HG02759 (cell line): ENCODE results near the gene NEURL1B.
"Not testable (repeated sequence)": the region's sequence is repeated elsewhere in the genome, so short reads cannot be mapped to it uniquely, and the experiment has no call there.

Source experiments
- ATAC-seq: cut with Tn5 transposase; IDR thresholded peaks from one replicate; pipeline ENCODE4 v1.9.1; 2021; ENCODE audit warnings: mild to moderate bottlenecking, moderate library complexity; ENCODE audit not compliant: unreplicated experiment

Gene NEURL1B

DNA sequence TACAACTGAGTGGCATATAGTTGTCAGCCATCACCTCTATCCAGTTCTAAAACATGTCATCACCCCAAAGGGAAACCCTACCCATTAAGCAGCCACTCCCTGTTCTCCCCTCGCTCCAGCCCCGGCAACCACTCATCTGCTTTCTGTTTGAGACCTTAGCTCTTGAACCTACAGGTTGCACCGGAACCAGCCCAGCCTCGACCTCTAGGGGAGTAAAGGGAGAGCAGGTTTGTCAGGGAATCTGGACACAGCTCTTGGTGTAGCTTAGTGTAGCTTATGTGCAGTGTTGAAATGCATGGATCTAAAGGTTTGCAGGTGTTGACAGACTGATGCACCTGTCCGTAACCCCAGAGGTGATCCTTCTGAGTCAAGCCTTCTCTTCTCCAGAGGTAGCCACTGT is 30.0 kb downstream of the NEURL1B start:
- no peak for ATAC-seq

DNA sequence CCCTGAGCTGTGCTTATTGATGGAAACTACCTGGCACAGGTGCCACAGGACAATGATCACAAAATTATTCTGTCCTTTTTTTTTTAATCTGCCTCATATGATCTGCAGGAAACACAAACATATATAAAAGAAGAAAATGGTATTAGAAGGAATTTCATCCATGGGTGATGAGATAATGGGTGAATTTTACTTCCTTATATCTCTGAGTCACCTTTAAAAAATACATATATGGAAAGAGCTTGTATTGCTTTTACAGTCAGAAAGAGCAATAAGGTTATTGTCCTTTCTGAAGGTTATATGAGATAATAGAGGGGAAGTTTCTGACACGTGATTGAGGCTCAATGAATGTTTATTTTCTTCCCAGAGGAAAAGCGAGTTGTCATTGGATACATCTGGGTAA is 31.6 kb downstream of the NEURL1B start:
- no peak for ATAC-seq

DNA sequence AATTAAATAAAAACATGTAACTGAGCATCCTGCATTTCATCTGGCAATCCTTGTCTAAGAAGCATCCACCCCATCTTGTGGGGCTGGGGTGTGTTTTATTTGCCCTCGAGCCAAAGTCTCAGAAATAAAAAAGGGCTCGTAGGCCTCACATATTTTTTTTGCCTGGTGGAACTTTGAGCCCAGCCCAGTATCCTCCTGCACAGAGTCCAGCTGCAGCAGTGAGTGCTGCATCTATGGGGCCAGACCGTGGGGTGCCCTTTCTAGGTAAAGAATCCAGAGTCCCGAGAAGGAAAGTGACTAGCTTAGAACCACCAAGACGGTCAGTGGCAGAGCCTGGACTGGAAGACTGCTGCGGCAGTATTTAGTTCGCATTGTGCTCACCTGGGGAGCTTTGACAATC is 33.1 kb downstream of the NEURL1B start:
- no peak for ATAC-seq

DNA sequence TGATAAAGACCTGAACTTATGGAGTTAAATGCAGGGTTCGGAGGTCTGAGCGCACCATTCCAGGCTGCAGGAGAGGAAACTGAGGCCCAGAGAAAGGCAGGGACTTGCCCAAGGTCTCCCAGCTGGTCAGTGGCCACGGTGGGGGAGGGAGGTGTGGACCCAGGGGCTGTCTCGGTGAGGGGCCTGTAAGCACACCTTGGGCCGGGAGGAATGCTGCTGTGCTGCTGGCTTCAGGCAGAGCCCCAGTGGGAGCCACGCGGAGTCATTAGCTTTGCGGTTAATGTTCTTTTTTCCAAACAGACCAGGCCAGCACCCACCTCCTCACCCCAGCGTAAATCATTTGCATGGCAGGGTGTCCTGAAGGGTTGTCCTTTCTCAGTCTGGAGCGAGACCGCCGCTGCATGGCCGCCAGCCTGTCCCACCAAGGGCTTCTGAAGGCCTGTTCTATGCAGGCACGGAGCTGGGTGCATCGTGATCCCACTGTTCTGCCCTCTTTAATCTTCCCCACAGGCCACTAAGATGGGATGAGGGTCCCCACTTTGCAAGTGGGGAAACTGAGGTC is 35.9 kb downstream of the NEURL1B start:
- ATAC-seq: no peak

DNA sequence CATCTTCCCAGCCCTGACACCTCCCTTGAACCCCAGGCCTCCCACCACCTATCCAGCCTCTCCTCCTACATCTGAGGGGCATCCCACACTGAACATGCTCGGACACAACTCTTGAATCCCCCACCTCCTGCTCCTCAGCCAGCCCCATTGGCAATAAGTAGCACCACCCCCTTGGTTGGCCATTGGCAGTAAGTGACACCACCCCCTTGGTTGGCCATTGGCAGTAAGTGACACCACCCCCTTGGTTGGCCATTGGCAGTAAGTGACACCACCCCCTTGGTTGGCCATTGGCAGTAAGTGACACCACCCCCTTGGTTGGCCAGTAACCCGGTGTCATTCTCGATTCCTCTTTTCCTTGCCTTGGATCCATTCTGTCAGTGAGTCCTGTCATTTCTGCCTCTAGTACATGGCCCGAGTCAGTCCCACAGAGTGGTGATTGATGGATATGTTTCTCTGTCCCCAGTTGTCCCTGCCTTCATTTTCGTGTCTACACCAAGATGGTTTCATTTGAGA is 37.4 kb downstream of the NEURL1B start:
- ATAC-seq: not testable (repeated sequence)

DNA sequence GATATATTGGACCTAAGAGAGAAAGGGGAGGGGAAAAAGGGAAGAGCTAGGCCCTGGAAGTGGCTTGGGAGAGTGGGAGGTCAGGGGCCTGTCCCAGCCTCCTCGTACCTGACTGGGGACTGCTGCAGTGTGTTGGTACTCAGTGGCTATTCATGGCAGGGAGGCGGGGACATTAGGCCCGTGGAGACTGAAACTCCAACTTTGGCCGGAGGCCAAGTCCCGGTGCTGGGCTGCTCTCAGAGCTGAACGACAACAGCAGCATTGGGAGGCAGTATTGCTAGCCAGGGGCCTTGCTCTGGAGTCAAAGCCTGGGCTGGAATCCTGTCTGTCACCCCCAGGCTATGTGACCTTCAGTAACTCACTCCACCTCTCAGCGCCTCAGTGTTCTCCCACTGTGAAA is 37.8 kb downstream of the NEURL1B start:
- ATAC-seq: no peak

DNA sequence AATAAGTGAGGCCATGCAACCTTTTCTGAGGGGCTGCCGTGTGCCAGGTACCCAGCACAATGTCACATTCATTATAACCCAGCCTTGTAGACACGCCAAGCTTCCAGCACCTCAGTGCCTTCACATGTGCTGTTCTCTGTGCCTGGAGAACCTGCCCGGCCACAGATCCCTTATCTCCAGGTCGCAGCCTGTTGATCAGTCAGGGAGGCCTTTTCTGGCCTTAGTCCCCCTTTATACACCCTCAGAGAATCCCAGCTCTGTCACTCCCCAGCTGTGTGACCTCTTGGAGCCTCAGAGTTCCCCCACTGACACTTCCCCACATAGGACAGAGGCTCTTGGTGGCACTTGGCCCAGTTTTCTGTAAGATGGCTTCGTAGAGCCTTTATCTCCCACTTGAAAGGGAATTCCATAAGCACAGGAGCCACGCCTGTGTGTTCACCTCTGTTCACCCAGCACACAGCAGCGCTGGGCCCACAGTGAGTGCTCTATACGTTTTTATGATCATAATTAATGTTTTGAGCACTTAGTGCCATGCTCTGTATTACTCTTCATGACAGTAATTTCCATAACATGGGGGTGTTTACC is 38.7 kb downstream of the NEURL1B start:
- ATAC-seq: no peak

DNA sequence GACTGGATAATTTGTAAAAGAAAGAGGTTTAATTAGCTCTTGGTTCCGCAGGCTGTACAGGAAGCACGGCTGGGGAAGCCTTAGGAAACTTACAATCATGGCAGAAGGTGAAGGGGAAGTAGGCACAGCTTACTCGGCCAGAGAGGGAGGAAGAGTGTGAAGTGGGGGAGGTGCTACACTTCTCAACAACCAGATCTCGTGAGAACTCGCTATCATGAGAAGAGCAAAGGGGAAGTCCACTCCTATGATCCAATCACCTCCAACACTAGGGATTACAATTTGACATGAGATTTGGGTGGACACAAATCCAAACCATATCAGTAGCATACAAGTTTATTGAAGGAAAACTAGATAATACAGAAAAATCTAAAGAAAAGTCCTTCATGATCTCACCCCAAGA is 39.9 kb downstream of the NEURL1B start:
- ATAC-seq: no peak

DNA sequence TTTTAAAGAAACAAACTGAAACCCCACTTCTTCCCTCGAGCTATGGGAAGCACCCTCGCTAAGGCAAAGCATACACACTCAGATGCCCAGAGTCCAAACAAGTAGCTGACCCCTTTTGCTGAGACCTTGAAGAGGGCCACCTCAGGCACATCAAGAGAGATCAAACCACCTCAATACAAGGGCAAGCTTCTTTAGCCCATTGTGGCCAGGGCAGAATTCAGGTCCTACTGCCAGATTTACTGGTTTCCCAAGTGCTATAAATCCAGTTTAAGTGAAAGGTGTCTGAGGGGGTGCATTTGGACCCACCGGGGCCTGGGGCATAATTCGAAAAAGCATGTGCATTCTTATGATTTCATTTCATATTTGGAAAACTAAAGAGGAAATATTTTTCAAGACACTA is 40.4 kb downstream of the NEURL1B start:
- ATAC-seq: no peak

DNA sequence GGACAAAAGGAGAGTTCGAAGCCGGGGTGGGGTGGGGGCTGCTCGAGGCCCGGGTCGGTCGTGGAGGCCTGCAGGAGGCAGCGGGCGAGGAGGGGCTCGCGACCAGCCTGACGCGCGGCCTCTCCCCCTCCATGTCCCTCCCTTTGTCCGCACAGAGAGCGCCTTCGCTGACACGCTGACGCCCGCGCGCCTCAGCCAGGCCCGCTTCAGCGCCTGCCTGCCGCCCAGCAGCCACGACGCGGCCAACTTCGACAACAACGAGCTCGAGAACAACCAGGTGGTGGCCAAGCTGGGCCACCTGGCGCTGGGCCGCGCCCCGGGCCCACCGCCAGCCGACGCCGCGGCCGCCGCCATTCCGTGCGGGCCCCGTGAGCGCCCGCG is 42.2 kb downstream of the NEURL1B start:
- no peak for ATAC-seq

DNA sequence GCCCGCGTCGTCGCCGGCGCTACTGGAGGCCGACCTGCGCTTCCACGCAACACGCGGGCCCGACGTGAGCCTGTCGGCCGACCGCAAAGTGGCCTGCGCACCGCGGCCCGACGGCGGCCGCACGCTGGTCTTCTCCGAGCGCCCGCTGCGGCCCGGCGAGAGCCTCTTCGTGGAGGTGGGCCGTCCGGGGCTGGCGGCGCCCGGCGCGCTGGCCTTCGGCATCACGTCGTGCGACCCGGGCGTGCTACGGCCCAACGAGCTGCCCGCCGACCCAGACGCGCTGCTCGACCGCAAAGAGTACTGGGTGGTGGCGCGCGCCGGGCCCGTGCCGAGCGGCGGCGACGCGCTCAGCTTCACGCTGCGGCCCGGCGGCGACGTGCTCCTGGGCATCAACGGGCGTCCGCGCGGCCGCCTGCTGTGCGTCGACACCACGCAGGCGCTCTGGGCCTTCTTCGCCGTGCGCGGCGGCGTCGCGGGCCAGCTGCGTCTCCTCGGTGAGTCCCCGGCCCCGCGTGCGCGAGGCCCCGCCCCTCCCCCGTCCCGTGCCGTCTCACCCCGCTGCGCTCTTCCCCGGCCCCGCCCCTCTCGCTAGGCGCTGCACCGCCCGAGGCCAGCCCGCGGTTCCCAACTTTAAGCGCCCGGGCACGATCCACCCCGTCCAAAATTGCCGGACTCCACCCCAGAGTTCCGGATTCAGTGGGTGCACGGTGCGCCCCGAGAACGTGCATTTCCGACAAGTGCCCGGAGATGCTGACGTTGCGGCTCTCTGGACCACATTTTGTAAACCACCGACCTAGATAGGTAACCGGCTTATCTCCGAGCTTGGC is 42.8 kb downstream of the NEURL1B start:
- ATAC-seq: no peak

DNA sequence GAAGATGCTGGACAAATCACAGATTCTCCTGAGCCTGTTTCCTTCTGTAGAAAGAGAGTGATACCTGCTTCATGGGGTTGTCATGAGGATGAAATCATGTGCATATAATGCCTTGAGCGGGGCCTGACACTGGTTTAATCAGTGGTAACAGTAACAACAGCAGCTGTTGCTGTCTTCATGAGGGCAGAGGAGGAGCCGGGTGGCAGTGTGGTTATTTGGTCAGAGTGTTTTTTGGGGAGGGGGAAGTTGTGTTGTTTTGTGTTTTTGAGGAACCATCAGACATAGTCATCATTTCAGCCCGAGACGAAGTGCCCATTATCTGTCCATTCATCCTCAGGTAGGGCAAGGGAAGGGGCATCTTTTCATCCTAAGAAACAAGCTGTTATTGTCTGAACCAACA is 44.0 kb downstream of the NEURL1B start:
- no peak for ATAC-seq

DNA sequence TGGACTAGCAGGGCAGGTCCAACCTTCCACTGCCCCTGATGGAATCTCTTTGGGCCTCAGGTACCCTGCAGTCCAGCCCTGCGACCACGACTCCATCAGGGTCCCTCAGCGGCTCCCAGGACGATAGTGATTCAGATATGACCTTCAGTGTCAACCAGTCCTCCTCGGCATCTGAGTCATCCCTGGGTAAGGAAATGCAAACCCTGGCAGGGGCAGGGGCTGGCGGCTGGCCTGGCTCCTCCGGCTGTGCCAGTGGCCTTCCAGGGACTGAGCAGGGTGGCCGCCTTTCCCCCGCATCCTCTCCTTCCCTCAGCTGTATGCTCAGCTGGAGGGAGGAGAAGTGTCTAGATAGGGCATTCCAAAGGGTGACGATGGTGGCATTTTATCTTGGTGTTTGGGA is 45.0 kb downstream of the NEURL1B start:
- ATAC-seq: no peak

DNA sequence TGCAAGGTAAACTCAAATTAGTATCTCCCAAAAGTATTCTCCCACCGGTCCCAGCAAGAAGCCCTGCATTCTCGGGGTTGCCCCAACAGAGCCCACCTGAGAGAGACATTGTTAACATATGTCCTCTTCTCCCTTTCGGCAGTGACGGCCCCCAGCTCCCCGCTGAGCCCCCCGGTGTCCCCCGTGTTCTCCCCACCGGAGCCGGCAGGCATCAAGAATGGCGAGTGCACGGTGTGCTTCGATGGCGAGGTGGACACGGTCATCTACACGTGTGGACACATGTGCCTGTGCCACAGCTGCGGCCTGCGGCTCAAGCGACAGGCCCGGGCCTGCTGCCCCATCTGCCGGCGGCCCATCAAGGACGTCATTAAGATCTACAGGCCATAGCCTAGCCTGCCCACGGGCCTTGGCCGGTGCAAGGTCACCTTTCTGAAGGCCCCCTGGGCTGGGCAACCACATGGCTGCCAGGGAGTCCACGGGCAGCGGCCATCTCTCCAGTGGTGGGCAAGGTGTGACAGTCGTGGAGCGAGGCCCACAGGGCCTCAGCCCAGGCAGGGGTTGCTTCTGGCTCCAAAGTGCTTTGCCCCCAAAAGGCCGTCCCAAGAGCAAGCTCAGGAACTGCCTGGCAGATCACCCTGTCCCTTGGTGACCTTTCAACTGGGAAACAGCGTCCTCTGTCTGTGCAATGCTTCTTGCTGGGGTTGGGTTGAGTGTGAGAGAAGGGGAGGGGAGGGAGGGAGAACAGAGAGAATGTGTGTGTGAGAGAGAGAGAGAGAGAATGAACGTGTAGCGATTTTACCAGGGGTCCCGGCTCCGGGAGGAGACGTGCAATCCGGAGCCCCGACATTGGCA is 45.7 kb downstream of the NEURL1B start:
- no peak for ATAC-seq

DNA sequence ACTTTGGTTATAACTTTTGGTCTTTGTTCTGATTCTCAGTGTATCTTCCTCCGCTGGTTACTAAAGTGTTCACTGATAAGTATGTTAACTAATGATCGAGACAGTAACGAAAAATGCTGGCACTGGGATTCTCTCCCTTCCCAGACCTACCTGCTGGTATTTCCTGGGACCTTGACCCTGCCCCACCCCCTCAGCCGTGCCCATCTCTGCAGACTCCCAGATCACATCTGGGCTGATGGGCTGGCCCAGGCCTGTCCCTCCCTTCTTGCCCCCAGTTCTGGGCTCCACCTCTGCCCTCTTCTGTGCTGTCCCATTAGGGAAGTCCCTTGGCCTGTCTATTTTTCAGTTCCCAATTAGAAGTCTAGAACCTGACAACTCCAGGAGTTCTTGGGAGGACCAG is 46.9 kb downstream of the NEURL1B start:
- ATAC-seq: no peak

DNA sequence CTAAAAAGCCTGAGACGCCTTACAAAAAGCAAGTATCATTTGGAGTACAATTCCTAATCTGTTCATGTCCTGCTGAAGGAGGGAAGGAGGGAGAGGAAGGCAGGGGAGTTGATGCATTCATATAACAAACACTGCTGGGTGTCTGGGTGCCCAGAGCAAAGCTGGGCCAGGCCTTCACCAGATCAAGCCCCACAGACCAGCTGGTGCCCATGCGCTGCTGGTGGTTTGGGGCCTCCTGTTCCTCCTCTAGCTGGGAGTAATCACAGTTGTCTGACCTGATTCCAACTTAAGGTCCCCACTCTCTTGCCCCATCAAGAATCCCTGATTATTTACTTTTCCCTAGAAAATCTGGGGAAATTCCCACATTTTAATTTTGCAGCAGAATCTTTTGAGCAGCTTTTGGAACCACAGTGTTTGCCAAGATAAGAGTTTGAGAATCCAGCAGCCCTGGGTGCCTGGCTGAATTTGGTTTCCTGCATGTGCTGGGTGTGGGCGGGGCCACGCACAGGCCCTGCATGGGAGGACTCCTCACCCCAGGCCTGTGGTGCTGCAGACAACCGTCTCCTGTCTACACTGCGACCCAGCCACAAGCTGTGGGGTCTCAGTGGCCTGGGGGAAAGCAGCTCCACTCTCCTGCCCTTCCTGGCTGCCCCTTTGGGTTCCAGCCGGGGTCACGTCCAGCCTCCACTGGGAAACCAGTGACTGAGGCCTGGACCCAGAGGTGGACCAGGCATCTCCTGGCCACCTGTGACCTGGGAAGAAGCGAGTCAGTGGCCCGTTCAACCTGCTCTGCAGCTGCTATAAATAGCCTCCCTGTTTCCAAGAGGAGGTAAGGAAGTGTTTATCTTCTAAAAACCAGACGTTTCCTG is 47.5 kb downstream of the NEURL1B start:
- peak; percentile 54 for ATAC-seq

DNA sequence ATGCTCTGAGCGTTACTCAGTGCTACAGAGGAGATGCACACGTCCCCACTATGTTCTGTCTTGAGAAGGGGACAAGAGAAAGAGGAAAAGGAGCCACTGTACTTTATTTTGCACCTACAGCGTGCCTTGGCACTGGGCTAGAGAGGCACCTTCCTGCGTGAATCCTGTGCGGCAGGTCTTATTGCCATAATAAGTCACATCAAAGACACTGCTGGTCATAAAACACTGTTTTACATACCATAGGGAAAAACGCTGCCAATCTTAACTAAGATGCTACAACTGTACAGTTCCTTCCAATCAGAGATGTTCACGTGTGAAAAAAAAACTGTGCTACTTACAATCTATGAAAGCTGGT is 48.1 kb downstream of the NEURL1B start:
- no peak for ATAC-seq

DNA sequence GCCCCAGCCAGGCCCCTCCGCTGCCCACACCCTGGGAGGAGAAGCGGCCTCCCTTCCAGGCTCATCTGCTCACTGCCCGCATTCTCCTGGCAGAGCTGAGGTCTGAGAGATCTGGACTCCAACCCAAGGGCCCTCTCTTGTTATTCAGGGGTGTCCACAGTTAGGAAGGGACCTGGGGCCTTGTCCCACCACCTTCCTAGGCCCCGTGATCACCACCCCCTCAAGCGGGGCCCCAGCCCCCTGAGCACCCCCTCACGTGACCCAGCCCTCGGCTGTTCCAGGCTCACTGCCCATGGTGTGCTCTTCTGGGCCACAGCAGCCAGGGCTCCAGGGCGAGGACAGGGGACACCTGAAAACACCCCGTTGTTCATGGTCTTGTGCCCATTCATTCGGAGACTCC is 48.7 kb downstream of the NEURL1B start:
- ATAC-seq: no peak

DNA sequence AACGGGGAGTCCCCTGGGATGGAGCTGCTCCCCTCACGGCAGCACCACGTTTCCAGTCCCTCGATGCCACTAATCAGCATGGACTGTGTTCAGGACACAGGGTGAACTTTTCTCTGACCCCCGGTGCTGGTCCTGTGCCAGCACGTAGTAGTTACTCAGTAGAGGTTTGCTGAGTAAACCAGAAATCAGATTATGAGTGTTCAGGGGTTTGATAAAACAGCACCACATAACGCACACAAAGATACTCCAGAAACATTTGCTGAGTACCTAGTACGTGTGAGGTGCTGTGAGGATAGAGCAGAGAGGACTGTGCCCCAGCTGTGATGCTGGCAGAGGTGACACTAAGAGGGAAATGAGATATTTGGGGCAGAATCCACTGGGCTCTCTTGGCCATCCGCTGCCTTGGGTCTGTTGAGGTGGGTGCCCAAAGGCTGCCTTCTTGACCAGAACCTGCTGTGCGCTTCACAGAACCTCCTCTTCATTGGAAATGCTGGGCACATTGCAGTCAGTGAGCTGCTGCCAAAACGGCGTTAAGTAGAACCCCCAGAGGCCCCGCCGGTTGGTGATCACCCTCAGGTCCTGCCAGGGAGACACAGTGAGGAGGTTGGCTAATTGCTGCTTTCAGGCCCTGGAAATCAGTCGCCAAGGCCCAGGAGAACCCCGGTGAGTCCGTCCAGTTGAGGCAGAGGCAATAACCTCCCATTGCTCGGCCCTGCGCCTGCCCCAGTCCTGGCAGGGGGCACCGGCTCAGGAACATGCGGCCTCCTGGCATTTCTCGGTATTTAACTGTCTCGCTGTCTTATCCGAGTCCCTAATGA is 49.4 kb downstream of the NEURL1B start:
- ATAC-seq: peak; percentile 63

DNA sequence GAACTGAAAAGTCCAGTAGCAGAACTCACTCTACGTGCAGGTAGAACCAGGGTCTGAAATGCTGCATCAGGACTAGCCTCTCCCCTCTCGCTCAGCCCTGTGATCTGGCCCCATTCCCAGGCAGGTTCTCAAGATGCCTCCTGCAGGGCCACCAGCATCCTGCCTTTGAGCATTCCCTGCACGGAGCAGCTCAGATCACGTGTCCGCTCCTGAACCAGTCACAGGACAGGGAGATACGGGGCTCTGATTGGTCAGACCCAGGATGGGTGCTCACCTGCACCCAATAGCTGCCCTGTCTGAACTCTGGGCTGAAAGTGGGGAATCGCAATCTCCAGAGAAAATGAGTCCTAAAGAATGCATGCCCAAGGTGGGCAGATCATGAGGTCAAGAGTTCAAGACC is 50.8 kb downstream of the NEURL1B start:
- ATAC-seq: no peak
